ENCODE results near the gene CDK19. TPM values are rescaled to one million over a fixed set of nuclear protein-coding genes. Genes with fewer than 3 reads are reported as not detected.
A peak's percentile ranks its signal among the peaks of the same experiment; 100 is the strongest.
"Not testable (repeated sequence)": the region's sequence is repeated elsewhere in the genome, so short reads cannot be mapped to it uniquely, and the experiment has no call there.

CDK19 gene
- total and polyA plus RNA-seq, 2 experiments from 2014 or later, result 7.7 to 10.1 TPM

DNA sequence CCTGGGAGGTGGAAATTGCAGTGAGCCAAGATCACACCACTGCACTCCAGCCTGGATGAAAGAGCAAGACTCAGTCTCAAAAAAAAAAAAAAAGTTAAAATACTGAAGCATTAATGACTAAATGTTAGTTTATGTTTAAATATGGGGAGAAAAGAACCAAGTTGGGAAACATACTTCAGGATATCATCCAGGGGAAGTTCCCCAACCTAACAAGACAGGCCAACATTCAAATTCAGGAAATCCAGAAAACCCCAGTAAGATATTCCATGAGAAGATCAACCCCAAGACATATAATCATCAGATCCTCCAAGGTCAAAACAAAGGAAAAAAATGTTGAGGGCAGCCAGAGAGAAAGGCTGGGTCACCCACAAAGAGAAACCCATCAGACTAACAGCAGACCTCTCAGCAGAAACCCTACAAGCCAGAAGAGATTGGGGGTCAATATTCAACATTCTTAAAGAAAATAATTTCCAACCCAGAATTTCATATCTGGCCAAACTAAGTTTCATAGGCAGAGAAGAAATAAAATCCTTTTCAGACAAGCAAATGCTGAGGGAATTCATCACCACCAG lies 237.6 kb downstream of the CDK19 start:
- H3K4me1 Mint-ChIP-seq; H4K20me1 ChIP-seq (replicated peaks; ENCODE audit: insufficient read depth); H3K36me3 ChIP-seq (ENCODE audit: insufficient read depth); H3K27me3 ChIP-seq (ENCODE audit: insufficient read depth); H3K27me3 Mint-ChIP-seq (ENCODE audit: insufficient read depth, low read depth, poor library complexity); H3K4me2 ChIP-seq; H3K4me3 Mint-ChIP-seq; H3K4me1 ChIP-seq (ENCODE audit: insufficient read depth); H3K4me3 ChIP-seq; H3K36me3 Mint-ChIP-seq (ENCODE audit: low read depth); H3K9me3 Mint-ChIP-seq; ATAC-seq; H2AFZ ChIP-seq; H3K27ac Mint-ChIP-seq; H3K27ac ChIP-seq (ENCODE audit: low read depth); H3F3A ChIP-seq (replicated peaks; ENCODE audit: low read depth); DNase-seq (ENCODE audit: low spot score); H3K9me2 ChIP-seq (ENCODE audit: insufficient read depth); H3K79me2 ChIP-seq (replicated peaks; ENCODE audit: insufficient read depth): not testable (repeated sequence)

DNA sequence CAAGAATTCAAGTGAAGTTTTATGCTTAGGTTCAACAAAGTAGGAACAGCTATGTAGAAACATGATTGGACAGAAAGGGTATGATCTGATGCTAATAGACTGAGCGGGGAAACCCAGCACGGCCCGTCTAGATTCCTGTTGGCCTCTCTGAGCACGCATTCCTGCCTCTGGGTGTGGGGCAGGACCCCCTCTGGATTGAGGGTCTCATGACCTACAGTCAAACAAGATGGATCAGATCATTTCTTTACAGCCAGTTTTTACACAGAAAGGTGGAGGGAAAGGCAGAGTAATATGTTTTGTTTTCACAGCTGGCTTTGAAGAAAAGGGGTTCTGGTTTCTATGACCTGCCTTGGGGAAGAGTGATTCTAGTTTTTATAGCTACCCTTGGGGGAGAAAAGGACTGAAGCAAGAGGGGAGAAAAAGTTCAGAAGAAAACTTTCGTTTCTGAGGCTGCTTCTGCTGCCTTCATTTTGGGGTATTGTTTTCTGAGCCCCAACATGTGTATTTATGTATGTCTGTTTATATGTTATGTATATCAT lies 239.3 kb downstream of the CDK19 start:
- Mint-ChIP-seq H3K36me3 (ENCODE audit: low read depth) (no peaks in the 10 kb centered on the region; the same call in 2 of the 3 replicates), H3K27me3 (ENCODE audit: insufficient read depth, low read depth, poor library complexity) (no peaks in the 10 kb centered on the region), H3K9me3 (no peaks in the 10 kb centered on the region; the same call in 2 of the 3 replicates), H3K27ac (no peak overlapping the region), H3K4me3 (no peak overlapping the region), H3K4me1 (no peaks in the 10 kb centered on the region; the same call in 1 of the 3 replicates)
- no peaks in the 10 kb centered on the region for H4K20me1 ChIP-seq (replicated peaks; ENCODE audit: insufficient read depth)
- H3F3A ChIP-seq (replicated peaks; ENCODE audit: low read depth), result no peaks in the 10 kb centered on the region
- no peaks in the 10 kb centered on the region for H3K36me3 ChIP-seq (ENCODE audit: insufficient read depth)
- H3K27ac ChIP-seq (ENCODE audit: low read depth), result no peak overlapping the region
- H2AFZ ChIP-seq, result peak overlapping the region; percentile 63; the same call in 1 of the 2 replicates
- H3K9me2 ChIP-seq (ENCODE audit: insufficient read depth), result no peaks in the 10 kb centered on the region
- no peaks in the 10 kb centered on the region for H3K4me1 ChIP-seq (ENCODE audit: insufficient read depth)
- ATAC-seq (no peak), DNase-seq (ENCODE audit: low spot score) (no peak)
- H3K4me2 ChIP-seq, result no peak overlapping the region
- no peaks in the 10 kb centered on the region for H3K27me3 ChIP-seq (ENCODE audit: insufficient read depth)
- no peaks in the 10 kb centered on the region for H3K79me2 ChIP-seq (replicated peaks; ENCODE audit: insufficient read depth)
- no peak overlapping the region for H3K4me3 ChIP-seq
- TF ChIP-seq STAT1 (IDR thresholded peaks at IDR 0.05; ENCODE audit: unreplicated experiment) (no peak), NANOG (IDR thresholded peaks at IDR 0.05; ENCODE audit: borderline replicate concordance) (no peak), POLR2AphosphoS5 (IDR thresholded peaks at IDR 0.05; ENCODE audit: low read depth) (no peak), ZNF331 (CRISPR knock-in tag; IDR thresholded peaks at IDR 0.05; ENCODE audit: low read depth) (no peak), EZH2 (IDR thresholded peaks at IDR 0.05; ENCODE audit: low read depth, unreplicated experiment) (no peak), EZH2phosphoT487 (IDR thresholded peaks at IDR 0.05; ENCODE audit: unreplicated experiment) (no peak), JUNB (IDR thresholded peaks at IDR 0.05; ENCODE audit: unreplicated experiment) (no peak), ZNF114 (CRISPR knock-in tag; IDR thresholded peaks at IDR 0.05) (no peak), CREB1 (CRISPR knock-in tag; IDR thresholded peaks at IDR 0.05; ENCODE audit: low read depth) (no peak), ETS1 (IDR thresholded peaks at IDR 0.05) (no peak)
- TF ChIP-seq, protein P1, sequence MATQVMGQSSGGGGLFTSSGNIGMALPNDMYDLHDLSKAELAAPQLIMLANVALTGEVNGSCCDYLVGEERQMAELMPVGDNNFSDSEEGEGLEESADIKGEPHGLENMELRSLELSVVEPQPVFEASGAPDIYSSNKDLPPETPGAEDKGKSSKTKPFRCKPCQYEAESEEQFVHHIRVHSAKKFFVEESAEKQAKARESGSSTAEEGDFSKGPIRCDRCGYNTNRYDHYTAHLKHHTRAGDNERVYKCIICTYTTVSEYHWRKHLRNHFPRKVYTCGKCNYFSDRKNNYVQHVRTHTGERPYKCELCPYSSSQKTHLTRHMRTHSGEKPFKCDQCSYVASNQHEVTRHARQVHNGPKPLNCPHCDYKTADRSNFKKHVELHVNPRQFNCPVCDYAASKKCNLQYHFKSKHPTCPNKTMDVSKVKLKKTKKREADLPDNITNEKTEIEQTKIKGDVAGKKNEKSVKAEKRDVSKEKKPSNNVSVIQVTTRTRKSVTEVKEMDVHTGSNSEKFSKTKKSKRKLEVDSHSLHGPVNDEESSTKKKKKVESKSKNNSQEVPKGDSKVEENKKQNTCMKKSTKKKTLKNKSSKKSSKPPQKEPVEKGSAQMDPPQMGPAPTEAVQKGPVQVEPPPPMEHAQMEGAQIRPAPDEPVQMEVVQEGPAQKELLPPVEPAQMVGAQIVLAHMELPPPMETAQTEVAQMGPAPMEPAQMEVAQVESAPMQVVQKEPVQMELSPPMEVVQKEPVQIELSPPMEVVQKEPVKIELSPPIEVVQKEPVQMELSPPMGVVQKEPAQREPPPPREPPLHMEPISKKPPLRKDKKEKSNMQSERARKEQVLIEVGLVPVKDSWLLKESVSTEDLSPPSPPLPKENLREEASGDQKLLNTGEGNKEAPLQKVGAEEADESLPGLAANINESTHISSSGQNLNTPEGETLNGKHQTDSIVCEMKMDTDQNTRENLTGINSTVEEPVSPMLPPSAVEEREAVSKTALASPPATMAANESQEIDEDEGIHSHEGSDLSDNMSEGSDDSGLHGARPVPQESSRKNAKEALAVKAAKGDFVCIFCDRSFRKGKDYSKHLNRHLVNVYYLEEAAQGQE (IDR thresholded peaks at IDR 0.05; ENCODE audit: unreplicated experiment), result no peak
- TF ChIP-seq, protein P2, sequence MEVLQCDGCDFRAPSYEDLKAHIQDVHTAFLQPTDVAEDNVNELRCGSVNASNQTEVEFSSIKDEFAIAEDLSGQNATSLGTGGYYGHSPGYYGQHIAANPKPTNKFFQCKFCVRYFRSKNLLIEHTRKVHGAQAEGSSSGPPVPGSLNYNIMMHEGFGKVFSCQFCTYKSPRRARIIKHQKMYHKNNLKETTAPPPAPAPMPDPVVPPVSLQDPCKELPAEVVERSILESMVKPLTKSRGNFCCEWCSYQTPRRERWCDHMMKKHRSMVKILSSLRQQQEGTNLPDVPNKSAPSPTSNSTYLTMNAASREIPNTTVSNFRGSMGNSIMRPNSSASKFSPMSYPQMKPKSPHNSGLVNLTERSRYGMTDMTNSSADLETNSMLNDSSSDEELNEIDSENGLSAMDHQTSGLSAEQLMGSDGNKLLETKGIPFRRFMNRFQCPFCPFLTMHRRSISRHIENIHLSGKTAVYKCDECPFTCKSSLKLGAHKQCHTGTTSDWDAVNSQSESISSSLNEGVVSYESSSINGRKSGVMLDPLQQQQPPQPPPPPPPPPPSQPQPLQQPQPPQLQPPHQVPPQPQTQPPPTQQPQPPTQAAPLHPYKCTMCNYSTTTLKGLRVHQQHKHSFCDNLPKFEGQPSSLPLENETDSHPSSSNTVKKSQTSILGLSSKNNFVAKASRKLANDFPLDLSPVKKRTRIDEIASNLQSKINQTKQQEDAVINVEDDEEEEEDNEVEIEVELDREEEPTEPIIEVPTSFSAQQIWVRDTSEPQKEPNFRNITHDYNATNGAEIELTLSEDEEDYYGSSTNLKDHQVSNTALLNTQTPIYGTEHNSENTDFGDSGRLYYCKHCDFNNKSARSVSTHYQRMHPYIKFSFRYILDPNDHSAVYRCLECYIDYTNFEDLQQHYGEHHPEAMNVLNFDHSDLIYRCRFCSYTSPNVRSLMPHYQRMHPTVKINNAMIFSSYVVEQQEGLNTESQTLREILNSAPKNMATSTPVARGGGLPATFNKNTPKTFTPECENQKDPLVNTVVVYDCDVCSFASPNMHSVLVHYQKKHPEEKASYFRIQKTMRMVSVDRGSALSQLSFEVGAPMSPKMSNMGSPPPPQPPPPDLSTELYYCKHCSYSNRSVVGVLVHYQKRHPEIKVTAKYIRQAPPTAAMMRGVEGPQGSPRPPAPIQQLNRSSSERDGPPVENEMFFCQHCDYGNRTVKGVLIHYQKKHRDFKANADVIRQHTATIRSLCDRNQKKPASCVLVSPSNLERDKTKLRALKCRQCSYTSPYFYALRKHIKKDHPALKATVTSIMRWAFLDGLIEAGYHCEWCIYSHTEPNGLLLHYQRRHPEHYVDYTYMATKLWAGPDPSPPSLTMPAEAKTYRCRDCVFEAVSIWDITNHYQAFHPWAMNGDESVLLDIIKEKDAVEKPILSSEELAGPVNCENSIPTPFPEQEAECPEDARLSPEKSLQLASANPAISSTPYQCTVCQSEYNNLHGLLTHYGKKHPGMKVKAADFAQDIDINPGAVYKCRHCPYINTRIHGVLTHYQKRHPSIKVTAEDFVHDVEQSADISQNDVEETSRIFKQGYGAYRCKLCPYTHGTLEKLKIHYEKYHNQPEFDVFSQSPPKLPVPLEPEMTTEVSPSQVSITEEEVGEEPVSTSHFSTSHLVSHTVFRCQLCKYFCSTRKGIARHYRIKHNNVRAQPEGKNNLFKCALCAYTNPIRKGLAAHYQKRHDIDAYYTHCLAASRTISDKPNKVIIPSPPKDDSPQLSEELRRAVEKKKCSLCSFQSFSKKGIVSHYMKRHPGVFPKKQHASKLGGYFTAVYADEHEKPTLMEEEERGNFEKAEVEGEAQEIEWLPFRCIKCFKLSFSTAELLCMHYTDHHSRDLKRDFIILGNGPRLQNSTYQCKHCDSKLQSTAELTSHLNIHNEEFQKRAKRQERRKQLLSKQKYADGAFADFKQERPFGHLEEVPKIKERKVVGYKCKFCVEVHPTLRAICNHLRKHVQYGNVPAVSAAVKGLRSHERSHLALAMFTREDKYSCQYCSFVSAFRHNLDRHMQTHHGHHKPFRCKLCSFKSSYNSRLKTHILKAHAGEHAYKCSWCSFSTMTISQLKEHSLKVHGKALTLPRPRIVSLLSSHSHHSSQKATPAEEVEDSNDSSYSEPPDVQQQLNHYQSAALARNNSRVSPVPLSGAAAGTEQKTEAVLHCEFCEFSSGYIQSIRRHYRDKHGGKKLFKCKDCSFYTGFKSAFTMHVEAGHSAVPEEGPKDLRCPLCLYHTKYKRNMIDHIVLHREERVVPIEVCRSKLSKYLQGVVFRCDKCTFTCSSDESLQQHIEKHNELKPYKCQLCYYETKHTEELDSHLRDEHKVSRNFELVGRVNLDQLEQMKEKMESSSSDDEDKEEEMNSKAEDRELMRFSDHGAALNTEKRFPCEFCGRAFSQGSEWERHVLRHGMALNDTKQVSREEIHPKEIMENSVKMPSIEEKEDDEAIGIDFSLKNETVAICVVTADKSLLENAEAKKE (CRISPR knock-in tag; IDR thresholded peaks at IDR 0.05), result no peak
